GM12892 (cell line): ENCODE measurements around the gene ZNF723.

Experiments
- DNase-seq: peaks from one replicate; pipeline ENCODE4 v3.0.0; 2011; ENCODE audit not compliant: insufficient read length
- FAIRE-seq: peaks from 2 replicates; lab custom pipeline; 2011; peaks lifted over from hg19 to GRCh38; lab: Jason Lieb, UNC
- POLR2A ChIP-seq: IDR thresholded peaks from 2 replicates; pipeline ENCODE4 v1.6.1; 2011; ENCODE audit warnings: low read depth, low read length, control low read depth
- POLR2AphosphoS5 ChIP-seq: IDR thresholded peaks from 2 replicates; pipeline ENCODE4 v1.6.1; 2011; ENCODE audit warnings: low read depth, low read length, control low read depth
- TAF1 ChIP-seq: IDR thresholded peaks from 2 replicates; pipeline ENCODE4 v1.6.1; 2011; ENCODE audit warnings: low read depth, mild to moderate bottlenecking, control low read depth, low read length, borderline replicate concordance

Gene ZNF723

GRCh38 chr19:22901431-22902130 lies 69.5 kb downstream of the ZNF723 start:
- no peak for DNase-seq
- TF ChIP-seq POLR2A (no peak), TAF1 (no peak), POLR2AphosphoS5 (no peak)
- FAIRE-seq, result no peak
